B cell (primary cell): ENCODE results near the gene SLC25A34. TPM values are rescaled to one million over a fixed set of nuclear protein-coding genes. Genes with fewer than 3 reads are reported as not detected.

ENCODE experiments used
- ATAC-seq: fragments of 200-7000 bp; cut with Tn5 transposase; one replicate; pipeline ENCODE4 v1.10.0; 2021; ENCODE audit warnings: low read depth, mild to moderate bottlenecking, moderate number of reproducible peaks, moderate library complexity
- CTCF ChIA-PET: fragments of 350-600 bp; sonication (Branson Sonifier 250); formaldehyde crosslinking; loops from one replicate; lab custom pipeline; 2021; ENCODE audit warnings: antibody characterized with exemption, inconsistent platforms; lab: Charles Lee
- POLR2A ChIA-PET: fragments of 350-600 bp; sonication (Branson Sonifier 250); formaldehyde crosslinking; loops from one replicate; lab custom pipeline; 2021; ENCODE audit warnings: antibody characterized with exemption; lab: Charles Lee
- DNase-seq: peaks from one replicate; pipeline ENCODE4 v3.0.0; 2013
- H2AFZ ChIP-seq: 2 replicates; pipeline ENCODE4 v1.6.1; 2012; ENCODE audit warnings: mild to moderate bottlenecking, low read depth, low read length; ENCODE audit not compliant: insufficient read depth, poor library complexity, severe bottlenecking
- H3K27ac ChIP-seq, 2 donors: 1 replicate in 1 of 2; 2 replicates in 1 of 2; pipeline ENCODE4 v1.5.1; 2012 to 2013; ENCODE audit warnings: low read length in 2 of 2, mild to moderate bottlenecking in 2 of 2, moderate library complexity in 1 of 2
- H3K27me3 ChIP-seq, 4 experiments: fragments of 200-600 bp in 1 of 4; sonication (generic) in 1 of 4; replicated peaks in 1 of 4; 1 replicate in 2 of 4; 2 replicates in 2 of 4; pipeline versions ENCODE4 v1.6.1 to v1.7.0; 2013 to 2016; ENCODE audit warnings: low read length in 3 of 4, mild to moderate bottlenecking in 2 of 4, mixed read lengths in 1 of 4, moderate library complexity in 1 of 4; ENCODE audit not compliant: insufficient read depth in 4 of 4, control insufficient read depth in 3 of 4; ENCODE audit errors: control extremely low read depth in 1 of 4
- H3K36me3 ChIP-seq, 2 experiments: replicated peaks in 1 of 2; 1 replicate in 1 of 2; 2 replicates in 1 of 2; pipeline versions ENCODE4 v1.6.1 to v1.7.1; 2013; ENCODE audit warnings: low read length in 1 of 2; ENCODE audit not compliant: insufficient read depth in 2 of 2, control insufficient read depth in 1 of 2; ENCODE audit errors: control extremely low read depth in 1 of 2, extremely low read depth in 1 of 2
- H3K4me1 ChIP-seq, 2 donors: fragments of 200-600 bp in 1 of 2; sonication (generic) in 1 of 2; 1 replicate in 1 of 2; 2 replicates in 1 of 2; pipeline versions ENCODE4 v1.5.1 to v1.6.1; 2013 to 2017; ENCODE audit warnings: low read length in 2 of 2; ENCODE audit not compliant: control insufficient read depth in 2 of 2, insufficient read depth in 2 of 2
- H3K4me2 ChIP-seq: replicated peaks from 2 replicates; pipeline ENCODE3; 2012; ENCODE audit warnings: mild to moderate bottlenecking, low read depth, low read length; ENCODE audit not compliant: poor library complexity, severe bottlenecking
- H3K4me3 ChIP-seq, 5 experiments: fragments of 200-600 bp in 1 of 5; sonication (generic) in 1 of 5; 1 replicate in 3 of 5; 2 replicates in 2 of 5; pipeline versions ENCODE4 v1.5.1 to v1.7.0; 2011 to 2016; ENCODE audit warnings: low read length in 4 of 5, mild to moderate bottlenecking in 4 of 5, low read depth in 2 of 5, control low read depth in 1 of 5, moderate library complexity in 1 of 5; ENCODE audit not compliant: insufficient read depth in 1 of 5; ENCODE audit errors: control extremely low read depth in 1 of 5, extremely low read depth in 1 of 5
- H3K79me2 ChIP-seq: fragments of 200-600 bp; sonication (generic); one replicate; pipeline ENCODE4 v1.6.0; 2016; ENCODE audit warnings: low read length; ENCODE audit not compliant: control insufficient read depth, insufficient read depth
- H3K9ac ChIP-seq: fragments of 200-600 bp; sonication (generic); 2 replicates; pipeline ENCODE4 v1.6.1; 2017; ENCODE audit warnings: mild to moderate bottlenecking, low read length, moderate library complexity
- H3K9me3 ChIP-seq, 3 donors: one replicate each; pipeline versions ENCODE4 v1.6.1 to v1.7.1; 2013; ENCODE audit warnings: low read length in 2 of 3; ENCODE audit not compliant: control insufficient read depth in 2 of 3, insufficient read depth in 1 of 3; ENCODE audit errors: control extremely low read depth in 1 of 3
- H4K20me1 ChIP-seq: 2 replicates; pipeline ENCODE4 v1.6.0; 2012; ENCODE audit warnings: mild to moderate bottlenecking, low read length; ENCODE audit not compliant: insufficient read depth, control insufficient read depth, poor library complexity, severe bottlenecking
- H3K27ac Mint-ChIP-seq: one replicate; pipeline ENCODE4 v1.8.0; 2021; ENCODE audit warnings: mixed read lengths
- H3K27me3 Mint-ChIP-seq: one replicate; pipeline ENCODE4 v1.8.0; 2021; ENCODE audit warnings: mixed read lengths
- H3K4me1 Mint-ChIP-seq: one replicate; pipeline ENCODE4 v1.8.0; 2021; ENCODE audit warnings: mixed read lengths
- H3K4me3 Mint-ChIP-seq: one replicate; pipeline ENCODE4 v1.8.0; 2021; ENCODE audit warnings: mixed read lengths
- H3K9me3 Mint-ChIP-seq: one replicate; pipeline ENCODE4 v1.8.0; 2022; ENCODE audit warnings: mixed read lengths; ENCODE audit not compliant: insufficient read depth
- EZH2 ChIP-seq: IDR thresholded peaks from 2 replicates; pipeline ENCODE4 v1.6.1; 2012; ENCODE audit warnings: borderline replicate concordance, low read depth, mild to moderate bottlenecking, moderate library complexity, low read length; ENCODE audit not compliant: insufficient read depth, poor library complexity, severe bottlenecking
- WGBS: methylation state at CpG from one replicate; pipeline ENCODE4 v1.1.5; 2013; ENCODE audit warnings: missing lambda C conversion rate; ENCODE audit not compliant: insufficient coverage; 5-methylcytosine and 5-hydroxymethylcytosine counted together
- intact Hi-C: fragments of 100-400 bp; cut with micrococcal nuclease; formaldehyde crosslinking; loops from one replicate; pipeline ENCODE4 v1.10.0; 2022
- polyA plus RNA-seq: library from polyadenylated mRNA; depleted of rRNA; stranded (reverse); fragments of >200 nt; gene quantifications from 2 replicates; pipeline ENCODE4 v1.2.3, GENCODE V29; 2012
- total RNA-seq, 2 donors: library from RNA; stranded (reverse); fragments of 120-200 nt in 1 of 2; gene quantifications; 1 replicate in 1 of 2; 2 replicates in 1 of 2; pipeline versions ENCODE4 v1.2.3 to v1.2.4, GENCODE V29; 2013 to 2022
- TF ChIP-seq, protein P1 (sequence below): fragments of 200-600 bp; IDR thresholded peaks from one replicate; pipeline ENCODE4 v1.8.0; 2022; ENCODE audit warnings: antibody characterized with exemption, mild to moderate bottlenecking

The SLC25A34 gene
- total and polyA plus RNA-seq, 2 donors (not counting 1 experiment from before 2014, with no cell fraction given) = 4.6 to 5.4 TPM

- 85% methylated on average over 19 of the region's 19 CpGs for WGBS
- H3K4me2 ChIP-seq = no peak overlapping the region
- H3K9me3 ChIP-seq = no peaks in the 10 kb centered on the region
- no peaks in the 10 kb centered on the region for H4K20me1 ChIP-seq
- Mint-ChIP-seq H3K4me1 (no peaks in the 10 kb centered on the region), H3K4me3 (no peak overlapping the region), H3K9me3 (no peaks in the 10 kb centered on the region), H3K27me3 (peaks cover 6% of the 10 kb centered on the region), H3K27ac (no peak overlapping the region)
- ATAC-seq (no peak), DNase-seq (no peak)
- ChIA-PET CTCF (interaction anchor here (0.7 kb wide), 1 partner anchor 26 kb away, joined by 3 read pairs; no protein-coding TSS in a partner anchor), POLR2A (no interaction called here)
- no peak overlapping the region for H3K4me3 ChIP-seq
- no peaks in the 10 kb centered on the region for H3K79me2 ChIP-seq
- no peak overlapping the region for H3K27ac ChIP-seq
- H3K9ac ChIP-seq = no peak overlapping the region
- peaks cover 0 to 3% (median 0%) of the 10 kb centered on the region in 4 experiments for H3K27me3 ChIP-seq
- H3K36me3 ChIP-seq = no peaks in the 10 kb centered on the region
- TF ChIP-seq, protein P1, sequence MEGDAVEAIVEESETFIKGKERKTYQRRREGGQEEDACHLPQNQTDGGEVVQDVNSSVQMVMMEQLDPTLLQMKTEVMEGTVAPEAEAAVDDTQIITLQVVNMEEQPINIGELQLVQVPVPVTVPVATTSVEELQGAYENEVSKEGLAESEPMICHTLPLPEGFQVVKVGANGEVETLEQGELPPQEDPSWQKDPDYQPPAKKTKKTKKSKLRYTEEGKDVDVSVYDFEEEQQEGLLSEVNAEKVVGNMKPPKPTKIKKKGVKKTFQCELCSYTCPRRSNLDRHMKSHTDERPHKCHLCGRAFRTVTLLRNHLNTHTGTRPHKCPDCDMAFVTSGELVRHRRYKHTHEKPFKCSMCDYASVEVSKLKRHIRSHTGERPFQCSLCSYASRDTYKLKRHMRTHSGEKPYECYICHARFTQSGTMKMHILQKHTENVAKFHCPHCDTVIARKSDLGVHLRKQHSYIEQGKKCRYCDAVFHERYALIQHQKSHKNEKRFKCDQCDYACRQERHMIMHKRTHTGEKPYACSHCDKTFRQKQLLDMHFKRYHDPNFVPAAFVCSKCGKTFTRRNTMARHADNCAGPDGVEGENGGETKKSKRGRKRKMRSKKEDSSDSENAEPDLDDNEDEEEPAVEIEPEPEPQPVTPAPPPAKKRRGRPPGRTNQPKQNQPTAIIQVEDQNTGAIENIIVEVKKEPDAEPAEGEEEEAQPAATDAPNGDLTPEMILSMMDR = no peak
- no peak for TF ChIP-seq EZH2
- H3K4me1 ChIP-seq = no peaks in the 10 kb centered on the region
- intact Hi-C loops = no loop called here
- H2AFZ ChIP-seq = no peak overlapping the region
These were observed 13.6 kb downstream of the SLC25A34 start for GRCh38 chr1:15749399-15750291.

DNA sequence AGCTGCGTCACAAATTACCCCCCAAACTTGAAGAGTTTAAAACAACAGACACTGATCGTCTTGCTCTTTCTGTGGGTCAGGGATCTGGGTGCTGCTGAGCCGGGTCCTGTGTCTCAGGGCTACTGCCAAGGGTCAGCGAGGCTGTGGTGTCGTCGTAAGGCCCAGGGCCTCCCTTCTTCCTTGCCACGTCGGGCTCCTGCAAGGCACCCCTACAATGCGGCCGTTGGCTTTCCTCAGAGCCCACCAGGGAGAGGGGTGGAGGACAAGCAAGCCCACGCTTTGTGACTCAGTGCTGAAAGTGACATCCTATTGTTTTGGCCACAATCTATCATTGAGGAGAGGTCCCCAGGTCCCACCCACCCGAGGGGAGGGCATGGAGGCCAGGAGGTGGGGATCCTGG is 14.9 kb downstream of the SLC25A34 start:
- no peak overlapping the region for H3K27ac Mint-ChIP-seq
- Histone ChIP-seq H3K27ac (no peak overlapping the region), H3K36me3 (no peaks in the 10 kb centered on the region), H3K9me3 (no peaks in the 10 kb centered on the region), H3K4me3 (no peak overlapping the region), H3K27me3 (peaks cover 0 to 12% (median 5%) of the 10 kb centered on the region in 4 experiments), H3K4me2 (no peak overlapping the region), H3K4me1 (no peaks in the 10 kb centered on the region), H3K79me2 (no peaks in the 10 kb centered on the region), H3K9ac (no peak overlapping the region), H2AFZ (no peak overlapping the region), H4K20me1 (no peaks in the 10 kb centered on the region)
- peaks cover 16% of the 10 kb centered on the region for H3K27me3 Mint-ChIP-seq
- no peak for ATAC-seq
- peaks cover 1% of the 10 kb centered on the region for H3K4me1 Mint-ChIP-seq
- ChIA-PET POLR2A (no interaction called here), CTCF (no interaction called here)
- TF ChIP-seq, protein P1 = no peak
- TF ChIP-seq EZH2 = no peak
- intact Hi-C loops = no loop called here
- H3K9me3 Mint-ChIP-seq = no peaks in the 10 kb centered on the region
- no peak overlapping the region for H3K4me3 Mint-ChIP-seq
- WGBS = 91% methylated on average over 10 of the region's 12 CpGs
- no peak for DNase-seq
